Fibroblast of gingiva (primary cell): ENCODE measurements around the gene C14orf180.

Experiments
- DNase-seq: peaks from one replicate; pipeline ENCODE4 v3.0.0-alpha.2; 2011; ENCODE audit warnings: low read depth

Gene C14orf180

DNA sequence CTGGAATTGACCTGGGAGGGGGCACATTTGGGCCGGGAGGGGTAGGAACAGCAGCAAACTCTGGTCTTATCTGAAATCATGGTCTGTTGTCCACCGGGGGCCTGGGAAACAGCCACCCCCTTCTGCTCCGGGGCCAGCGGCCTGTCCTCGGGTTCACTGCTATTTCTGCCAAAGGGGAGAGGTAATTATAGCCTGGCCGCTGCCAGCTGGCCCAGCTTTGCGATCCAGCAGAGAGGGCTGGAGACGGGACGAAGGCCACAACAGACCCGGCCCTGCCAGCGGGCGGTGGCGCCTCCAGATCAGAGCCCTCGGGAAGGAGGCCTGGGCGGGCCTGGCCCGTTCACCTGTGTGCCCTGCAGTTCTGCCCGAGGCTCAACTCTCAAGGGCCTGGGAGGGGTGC is at the start of gene C14orf180:
TSS of gene C14orf180 (plus strand) at position 258 of the 400 bp plus-strand sequence. CDS start 6,667 bp downstream, outside the sequence.
- DNase-seq, result no peak

DNA sequence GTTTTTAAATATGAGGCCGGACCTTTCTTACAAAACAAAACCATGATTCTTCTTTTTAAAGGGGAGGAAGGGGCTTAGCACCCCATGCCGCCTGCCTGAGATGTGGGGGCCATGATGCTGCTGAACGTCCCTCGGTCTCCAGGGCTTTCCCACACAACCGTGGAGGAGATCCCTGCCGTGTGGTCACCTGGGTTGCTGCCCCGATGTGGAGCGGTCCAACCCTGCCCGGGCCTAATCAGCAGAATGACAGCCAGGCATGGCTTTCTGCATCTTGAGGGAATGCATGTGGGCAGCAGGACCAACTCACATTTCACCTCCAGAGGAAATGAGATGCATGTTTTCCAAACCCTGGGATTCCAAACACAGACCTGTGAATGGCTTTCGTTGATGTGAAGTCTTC is 48.9 kb upstream of the C14orf180 start:
- no peak for DNase-seq

DNA sequence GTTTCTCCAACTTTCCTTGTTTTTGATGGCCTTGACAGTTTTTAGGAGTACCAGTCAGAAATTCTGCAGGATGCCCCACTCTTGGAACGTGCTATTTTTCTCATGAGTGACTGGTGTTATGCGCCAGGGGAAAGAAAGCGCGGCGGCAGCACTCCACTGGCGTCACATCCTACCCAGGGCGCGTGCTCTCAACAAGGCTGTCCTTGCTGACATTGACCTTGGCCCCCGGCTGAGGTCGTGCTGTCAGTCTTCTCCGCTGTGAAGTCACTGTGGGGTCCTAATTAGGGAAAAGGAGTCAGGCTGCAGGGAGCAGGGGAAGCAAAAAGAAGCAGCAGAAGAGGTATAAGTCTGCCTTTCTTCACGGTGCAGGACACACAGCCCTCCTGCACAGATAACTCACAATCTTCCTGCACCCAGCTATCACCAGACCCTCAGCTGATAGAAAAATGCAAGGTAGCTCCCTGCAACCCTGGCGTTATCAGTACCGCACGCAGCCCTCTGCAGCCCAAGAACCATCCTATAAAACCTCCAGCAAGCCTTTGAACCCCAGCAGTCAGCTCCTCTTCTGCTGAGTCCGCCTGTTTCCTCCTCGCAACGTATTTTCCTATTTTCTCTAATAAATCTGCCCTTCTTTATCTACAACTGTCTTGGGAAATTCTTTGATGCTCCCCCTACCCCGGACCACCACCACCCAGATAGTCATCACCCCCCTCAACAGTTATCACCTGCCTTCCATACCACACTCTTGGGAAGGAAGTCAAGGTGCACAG is 48.0 kb upstream of the C14orf180 start:
- DNase-seq, result no peak

DNA sequence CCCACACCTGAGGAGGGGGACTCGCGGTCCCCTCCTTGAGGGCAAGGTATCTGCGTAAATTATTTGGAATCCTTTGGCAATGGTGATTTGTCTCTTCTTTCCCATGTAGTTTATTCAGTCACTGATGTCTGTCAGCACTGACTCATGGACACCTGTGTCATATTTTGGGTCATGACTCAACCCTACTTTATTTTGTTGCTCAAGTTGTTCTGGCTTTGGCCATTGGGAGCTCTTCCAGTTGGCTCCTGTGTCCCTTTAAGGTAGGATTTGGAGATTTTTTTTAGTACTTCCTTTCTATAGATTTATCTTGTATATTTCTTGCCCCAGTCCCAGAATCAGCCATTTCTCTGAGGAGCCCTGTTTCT is 47.4 kb upstream of the C14orf180 start:
- no peak for DNase-seq

DNA sequence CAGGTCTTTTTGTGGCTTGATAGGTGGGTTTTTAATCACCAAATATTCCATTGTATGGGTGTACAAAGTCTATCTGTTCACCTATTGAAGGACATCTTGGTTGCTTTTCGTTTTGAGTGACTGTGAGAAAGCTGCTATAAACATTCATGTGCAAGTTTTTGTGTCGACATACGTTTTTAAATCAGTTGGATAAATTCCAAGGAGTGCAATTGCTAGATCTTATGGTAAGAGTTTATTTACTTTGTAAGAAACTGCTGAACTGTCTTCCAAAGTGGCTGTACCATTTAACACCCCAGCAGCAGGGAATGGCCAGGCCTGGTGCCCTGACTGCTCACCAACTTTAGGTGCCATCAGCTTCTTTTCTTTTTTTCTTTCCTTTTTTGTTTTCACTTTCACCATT is 45.5 kb upstream of the C14orf180 start:
- no peak for DNase-seq

DNA sequence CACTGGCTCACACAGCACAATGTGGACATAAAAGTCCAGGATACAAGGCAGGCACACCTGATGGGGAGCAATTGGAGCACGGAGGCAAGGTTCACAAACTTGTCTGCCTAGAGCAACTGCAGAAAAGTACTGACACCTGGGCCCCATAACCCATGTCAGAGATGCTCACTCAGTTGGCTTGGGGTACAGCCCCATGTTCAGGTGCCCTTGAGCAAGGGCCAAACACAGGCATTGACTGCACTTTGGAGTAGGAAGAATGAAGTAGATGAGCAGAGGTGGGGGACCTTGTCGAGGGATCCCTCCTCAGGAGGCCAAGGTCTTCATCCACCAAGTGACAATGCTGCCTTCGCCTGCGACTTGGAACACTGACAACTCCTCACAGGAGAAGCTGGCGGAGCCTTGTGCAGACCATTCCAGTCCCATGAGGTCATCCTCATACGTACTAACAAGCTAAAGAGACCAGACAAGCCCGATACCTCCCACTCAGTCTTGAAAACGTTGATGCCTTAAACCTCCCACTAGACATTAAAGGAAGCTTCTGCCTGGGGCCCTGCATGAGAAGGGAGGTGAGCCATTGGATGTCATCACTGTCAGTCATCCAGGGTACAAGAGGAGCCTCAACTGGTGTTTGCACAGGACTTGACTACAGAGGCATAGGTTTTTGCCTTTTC is 42.5 kb upstream of the C14orf180 start:
- DNase-seq, result no peak

DNA sequence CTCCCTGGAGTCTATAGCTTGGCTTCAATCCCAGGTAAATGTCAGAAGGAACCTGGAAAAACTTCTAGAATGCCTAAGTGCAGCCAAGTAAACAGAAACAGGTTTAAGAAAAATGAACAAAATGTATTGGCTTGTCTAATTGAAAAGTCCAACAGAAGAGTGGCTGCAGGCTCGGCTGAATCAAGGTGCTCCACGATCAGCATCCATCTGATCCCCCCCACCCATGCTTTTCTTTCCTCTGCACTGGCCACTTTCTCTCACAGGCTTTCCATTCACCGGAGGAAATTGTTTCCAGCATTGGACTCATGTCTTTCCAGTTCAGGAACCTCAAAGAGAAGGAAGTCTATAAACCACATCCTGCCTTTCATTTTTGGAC is 42.0 kb upstream of the C14orf180 start:
- no peak for DNase-seq

DNA sequence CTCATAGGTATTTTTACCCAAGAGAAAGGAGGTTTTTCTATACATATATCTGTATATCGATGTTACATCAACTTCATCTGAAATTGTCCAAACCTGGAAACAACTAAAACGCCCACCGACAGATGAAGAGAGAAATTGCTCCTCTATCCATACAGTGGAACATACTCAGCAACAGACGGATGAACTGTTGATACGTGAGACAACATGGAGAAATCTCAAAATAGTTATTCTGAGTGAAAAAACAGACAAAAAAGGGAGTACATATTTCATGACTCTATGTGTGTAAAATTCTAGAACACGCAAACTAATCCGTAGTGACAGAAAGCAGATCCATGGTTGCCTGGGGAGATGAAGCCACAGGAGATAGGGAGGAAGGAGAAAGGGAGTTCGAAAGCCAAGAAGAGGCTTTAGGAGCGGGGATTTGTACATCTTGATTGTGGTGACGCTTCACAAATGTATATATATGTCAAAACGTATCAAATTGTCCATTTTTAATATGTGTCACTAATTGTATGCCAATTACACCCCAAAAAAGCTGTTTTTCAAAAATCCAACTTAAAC is 37.6 kb upstream of the C14orf180 start:
- no peak for DNase-seq

DNA sequence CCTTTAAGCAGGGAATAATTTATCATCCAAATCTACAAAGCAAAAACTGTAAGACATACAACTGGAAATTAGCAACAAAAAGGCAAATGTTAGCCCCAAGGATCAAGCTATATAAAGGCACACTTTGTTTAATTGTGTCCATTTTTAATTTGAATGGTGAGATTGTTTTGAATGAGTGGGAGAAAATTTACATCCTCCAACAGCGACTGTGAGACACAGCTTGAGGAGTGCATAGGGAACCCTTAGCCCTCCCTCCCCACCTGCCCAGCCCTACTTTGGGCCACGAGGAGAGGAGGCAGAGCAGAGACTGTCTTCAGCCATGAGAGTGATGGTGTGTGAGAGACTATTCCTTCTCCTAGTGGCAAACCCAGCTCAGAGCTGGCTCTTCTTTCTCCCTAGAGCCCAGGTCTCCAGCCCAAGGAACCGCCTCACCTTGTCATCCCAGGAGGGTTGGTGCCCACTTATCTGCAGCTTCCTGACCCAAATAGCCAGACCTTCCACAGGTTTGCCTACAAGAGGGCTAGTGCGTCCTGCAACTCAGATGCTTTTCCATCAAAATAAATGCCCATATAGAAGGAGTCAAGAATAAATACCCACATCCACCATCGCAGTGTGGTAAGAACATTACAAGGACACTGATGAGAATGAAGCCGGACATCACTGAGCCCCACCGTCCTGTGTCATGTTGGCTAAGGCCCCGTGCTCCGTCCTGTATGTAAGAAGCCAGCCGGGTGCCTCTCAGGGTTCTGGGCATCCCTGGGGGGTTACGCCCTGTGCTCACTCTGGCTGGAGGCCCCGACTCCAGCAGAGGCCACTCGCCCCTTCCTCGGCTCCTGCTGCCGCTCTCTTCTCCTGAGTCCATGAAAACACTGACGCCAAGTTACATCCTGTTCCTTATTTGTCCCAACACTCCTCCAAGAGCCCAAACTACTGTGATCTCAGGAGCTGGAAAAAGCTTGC is 36.4 kb upstream of the C14orf180 start:
- no peak for DNase-seq

DNA sequence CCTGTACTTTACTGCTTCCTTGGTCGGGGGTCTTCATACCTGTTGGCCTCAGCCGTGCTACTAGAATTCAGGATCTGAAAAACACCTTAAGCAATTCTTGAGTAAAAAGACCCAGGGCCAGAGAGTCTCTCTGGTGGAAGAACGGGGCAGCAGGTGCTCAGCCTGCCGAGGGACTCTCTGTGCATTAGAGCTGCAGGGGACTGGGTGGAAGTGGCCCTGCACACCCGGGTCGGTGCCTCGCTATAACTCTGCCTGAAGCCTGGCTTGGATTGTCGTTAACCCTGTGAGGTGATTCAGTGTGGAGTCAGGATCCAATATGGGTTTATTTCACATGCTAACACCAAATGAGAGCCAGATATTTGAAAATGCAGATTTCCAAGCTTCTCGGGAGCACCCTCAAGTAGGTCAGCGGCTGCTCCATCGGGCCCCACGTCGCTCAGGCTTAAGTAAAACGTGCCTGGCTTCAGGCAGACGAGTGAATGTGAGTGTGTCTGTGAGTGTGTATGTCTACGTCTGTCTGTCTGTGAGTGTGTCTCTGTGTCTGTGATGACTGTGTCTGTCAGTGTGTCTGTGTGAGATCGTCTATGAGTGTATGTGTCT is 35.1 kb upstream of the C14orf180 start:
- DNase-seq, result no peak

DNA sequence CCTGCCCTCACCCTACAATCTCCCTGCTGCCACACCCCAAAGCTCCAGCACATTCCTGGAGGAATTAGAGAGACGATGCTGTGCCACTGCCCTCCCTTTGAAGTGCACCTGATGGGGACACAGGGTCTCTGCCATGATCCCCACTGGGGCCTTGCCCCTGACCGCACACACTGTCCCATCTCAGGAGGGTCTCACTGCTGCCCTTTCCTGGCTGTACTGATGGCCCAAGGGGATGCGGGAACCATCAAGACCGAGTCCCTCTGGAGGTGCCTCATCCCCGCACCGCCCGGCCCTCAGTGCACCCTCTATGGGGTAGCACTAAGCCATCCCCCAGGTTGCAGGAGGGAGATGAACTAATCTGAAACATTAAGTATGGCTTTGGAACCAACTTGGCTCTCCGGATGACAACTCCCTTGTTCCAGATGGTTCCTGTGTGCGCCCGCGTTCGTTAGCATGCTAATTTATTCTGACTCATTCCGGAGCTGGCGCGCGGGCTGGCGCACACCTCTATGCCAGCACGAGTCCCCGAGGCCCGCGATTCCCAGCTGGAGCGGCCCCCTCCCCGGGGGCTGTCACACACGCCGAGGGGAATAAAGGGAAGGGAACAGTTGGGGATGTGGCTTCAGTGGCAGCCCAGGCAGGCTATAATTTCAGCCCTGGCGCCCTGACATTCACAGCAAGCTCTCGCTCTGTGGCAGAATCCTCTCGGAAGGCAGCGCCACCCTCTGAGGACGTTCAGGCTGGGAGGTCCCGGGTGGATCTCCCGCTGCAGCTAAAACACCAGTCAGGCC is 34.2 kb upstream of the C14orf180 start:
- DNase-seq, result no peak

DNA sequence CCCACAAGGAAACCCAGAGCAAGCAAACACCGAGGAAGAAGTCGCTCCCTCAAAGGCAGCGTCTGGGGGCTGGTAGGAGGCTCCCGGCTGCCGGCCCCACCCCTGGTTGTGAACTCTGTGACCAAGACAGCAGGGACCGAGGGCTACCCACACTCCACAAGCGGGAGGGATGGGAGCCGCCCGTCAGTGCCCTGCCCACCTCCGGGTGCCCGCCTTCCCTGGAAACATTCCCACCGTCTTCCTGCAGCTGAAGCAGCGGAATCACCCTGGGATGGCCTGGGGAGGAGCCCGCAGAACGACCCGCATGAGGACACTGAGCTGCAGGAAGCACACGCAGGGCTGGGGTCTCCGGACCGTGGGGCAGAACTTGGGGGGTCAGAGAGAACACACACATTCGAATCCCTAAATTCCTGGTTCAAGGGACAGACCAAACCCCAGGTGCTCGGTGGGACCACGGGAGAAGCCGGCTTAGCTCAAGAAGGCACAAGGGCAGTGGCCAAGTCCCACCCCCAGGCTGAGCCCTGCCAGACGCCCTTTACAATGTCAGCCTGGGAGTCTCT is 33.5 kb upstream of the C14orf180 start:
- no peak for DNase-seq

DNA sequence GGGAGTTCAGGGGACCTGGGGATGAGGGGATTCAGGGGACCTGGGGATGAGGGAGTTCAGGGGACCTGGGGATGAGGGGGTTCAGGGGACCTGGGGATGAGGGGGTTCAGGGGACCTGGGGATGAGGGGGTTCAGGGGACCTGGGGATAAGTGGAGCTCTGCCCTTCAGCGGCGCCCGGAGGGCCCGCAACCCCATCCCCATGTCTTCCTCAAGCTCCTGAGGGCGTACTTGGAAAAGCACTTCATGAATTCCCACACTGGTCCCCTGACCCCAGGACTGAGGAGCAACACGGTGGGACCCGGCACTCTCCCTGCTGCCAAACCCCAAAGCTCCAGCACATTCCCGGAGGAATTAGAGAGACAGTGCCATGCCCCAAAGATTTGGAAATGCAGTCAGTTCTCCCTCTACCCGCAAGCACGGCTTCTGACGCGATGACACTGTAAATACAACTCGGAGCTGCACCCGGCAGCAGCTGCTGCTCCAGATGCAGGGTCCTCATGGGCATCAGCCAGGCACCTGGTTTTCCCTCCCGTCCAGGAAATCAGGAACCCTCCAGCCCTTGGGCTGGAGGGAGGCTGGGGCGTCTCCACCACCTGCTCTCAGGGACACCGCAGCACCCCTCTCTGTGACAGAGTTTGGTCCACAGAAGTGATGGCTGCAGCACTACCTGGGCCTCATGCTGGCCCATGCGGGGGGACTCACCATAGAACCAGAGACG is 32.8 kb upstream of the C14orf180 start:
- DNase-seq, result no peak

DNA sequence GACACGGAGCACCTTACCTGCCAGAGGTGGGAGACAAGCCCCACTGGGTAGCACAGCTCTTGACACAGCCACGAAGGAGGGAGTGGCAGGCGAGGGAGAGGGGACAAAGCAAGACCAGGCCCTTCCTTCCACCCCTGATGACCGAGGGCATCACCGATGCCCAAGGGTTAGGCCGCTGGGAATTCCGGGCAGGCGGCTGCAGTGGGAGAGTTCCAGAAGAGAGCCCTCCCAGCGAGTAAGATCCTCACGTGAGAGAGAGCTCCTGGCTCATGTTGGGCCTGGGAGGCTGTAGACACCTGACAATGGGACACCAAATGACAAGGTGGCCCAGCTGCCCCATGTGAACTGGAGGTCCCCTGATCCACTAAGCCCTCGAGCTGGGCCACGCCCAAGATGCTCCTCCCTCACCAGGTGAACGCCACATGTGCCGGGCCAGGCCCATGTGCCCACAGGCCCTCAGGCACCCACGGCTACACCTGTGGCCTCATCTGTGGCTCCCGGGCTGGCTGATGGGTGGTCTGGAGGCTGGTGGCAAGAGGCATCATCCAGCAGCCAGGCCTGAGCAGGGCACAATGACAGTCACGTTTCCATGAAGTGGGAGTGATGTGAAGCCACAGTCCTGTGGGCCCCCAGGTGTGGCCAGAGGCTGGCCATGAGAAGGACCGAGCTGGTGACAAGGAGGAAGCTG is 32.1 kb upstream of the C14orf180 start:
- DNase-seq, result no peak

DNA sequence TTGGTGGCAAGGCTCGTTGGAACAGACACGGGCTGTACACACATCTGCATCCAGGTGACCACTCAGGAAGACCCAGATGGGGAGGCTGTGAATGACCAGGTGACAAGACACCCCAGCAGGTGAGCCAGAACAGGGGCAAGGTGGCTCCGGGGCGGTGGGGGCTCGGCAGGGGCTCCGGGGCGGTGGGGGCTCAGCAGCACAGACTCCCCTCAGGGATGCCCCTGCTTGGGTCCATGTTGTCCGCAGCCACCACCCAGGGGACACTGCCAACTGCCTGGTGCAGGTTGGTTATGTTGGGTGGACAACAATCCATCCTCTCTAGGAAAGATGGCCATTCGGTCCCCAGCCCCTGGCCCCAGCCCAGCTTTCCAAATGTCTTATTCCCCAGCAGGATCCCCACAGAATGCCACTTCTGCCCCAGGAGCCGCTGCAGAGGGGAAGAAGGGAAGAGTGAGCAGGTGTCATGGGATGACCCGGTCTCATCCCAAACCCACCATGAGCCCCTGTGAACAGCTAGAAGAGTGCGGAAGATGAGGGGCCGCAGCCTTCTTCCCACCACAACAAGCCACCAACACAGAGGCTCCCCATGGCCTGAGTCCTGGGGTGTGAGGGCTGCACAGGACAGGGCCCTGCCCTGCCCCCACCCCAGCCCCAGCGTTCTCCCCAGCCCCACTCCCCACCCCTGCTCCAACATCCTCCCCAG is 31.4 kb upstream of the C14orf180 start:
- DNase-seq, result no peak

DNA sequence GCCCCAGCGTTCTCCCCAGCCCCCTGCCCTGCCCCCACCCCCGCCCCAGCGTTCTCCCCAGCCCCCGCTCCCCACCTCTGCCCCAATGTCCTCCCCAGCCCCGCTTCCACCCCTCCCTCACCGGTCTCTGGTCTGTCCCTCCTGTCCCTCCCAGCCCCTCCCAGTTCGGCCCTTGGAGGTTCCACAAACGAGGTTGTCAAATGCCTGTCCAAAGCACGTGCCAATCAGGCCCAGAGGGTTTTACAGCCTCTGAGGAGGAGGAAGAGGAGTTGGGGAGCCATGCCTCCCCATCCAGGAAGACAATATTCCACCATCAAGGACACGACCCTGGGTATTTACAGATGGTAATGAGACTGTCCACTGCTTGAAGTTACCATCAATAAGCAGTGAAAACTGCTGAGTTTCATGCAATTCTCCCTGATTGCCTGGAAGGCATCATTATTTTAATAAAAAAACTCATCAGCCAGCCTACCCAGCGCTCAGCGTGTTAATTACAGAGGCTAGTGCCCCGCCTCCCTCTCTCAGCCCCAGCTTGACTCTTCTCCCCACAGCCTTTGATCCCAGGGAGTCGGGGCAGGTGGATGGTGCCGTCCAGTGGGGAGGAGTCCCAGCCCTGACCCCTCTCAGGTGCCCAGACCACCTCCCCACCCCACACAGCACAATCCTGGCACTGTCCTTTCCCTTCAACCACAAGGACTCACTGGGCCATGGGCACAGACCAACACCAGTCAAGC is 30.6 kb upstream of the C14orf180 start:
- no peak for DNase-seq

DNA sequence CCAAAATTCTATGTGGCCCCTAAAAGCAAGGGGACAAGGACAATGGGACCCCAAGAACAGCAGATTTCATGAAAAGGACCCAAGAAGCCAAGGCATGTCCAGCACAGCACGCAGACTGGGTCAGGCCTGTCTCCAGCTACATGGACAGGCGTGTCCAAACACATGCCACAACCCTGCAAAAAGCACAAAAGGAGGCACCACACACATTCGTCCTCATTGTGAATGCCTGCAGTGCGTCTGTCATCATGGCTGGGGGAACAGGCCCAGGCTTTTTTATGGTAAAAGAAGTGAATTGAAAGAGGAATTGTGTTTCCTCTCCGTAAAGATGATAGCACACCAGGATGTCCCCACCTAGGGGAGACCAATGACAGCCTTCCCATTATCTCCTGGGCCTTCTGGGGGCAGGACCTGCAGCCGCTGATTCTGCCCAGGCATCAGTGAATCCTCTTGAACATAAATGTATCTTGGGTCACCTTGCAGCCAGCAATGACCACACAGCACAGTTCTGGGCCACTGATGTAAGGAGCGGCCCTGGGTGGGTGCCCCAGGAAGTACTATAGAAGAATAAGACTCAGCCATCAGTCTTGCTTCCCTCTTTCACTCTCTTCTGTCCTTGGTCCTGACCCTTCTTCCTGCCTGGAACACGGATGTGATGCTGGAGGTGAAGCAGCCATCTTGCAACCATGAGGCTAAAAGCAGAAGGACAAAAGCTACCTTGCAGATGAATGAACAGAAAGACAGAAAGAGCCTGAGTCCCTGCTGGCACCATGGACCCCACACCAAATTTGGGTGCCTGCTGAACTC is 29.8 kb upstream of the C14orf180 start:
- DNase-seq, result no peak
